GM21515 (cell line): Measurements from ENCODE around the gene ANXA2R.
"Not testable (repeated sequence)": the region's sequence is repeated elsewhere in the genome, so short reads cannot be mapped to it uniquely, and the experiment has no call there.

Source experiments
- ATAC-seq: cut with Tn5 transposase; IDR thresholded peaks from one replicate; pipeline ENCODE4 v1.9.1; 2021; ENCODE audit not compliant: unreplicated experiment

Gene ANXA2R

DNA sequence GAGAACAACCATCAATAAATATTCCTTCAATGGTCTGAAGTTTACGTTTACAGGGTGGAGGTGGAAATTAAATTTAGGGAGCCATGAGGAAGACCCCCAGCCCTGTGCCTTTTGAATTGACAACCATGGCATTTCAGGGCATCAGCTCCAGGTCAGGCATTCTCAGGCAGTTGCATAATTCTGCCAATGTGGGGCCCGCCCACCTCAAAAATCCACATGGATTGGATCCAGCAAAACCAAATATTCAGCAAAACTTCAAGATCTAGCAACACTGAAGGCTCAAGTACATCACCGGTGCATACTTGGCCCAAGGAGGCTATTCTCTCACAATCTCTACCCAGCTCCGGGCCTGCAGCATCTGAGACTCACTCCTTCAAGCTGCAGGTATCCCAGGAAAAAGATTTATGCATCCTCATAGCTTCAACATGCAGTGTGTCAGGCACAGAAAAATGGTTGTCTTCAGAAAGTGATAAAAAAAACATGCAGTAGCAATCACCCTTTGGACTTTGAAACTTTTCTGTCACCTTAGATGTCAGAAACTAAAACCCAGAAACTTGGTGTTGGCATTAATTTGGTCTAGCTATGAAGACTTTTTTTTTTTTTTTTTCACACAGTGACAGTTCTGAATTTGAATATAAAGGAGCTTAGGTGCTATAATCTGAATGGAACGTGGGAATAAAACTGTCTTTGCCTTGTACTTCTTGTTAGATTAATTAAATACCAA is 21.4 kb upstream of the ANXA2R start:
- ATAC-seq: no peak

DNA sequence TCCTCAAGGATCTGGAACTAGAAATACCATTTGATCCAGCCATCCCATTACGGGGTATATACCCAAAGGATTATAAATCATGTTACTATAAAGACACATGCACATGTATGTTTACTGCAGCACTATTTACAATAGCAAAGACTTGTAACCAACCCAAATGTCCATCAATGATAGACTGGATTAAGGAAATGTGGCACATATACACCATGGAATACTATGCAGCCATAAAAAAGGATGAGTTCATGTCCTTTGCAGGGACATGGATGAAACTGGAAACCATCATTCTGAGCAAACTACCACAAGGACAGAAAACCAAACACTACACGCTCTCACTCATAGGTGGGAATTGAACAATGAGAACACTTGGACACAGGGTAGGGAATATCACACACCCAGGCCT is 19.9 kb upstream of the ANXA2R start:
- ATAC-seq: not testable (repeated sequence)

DNA sequence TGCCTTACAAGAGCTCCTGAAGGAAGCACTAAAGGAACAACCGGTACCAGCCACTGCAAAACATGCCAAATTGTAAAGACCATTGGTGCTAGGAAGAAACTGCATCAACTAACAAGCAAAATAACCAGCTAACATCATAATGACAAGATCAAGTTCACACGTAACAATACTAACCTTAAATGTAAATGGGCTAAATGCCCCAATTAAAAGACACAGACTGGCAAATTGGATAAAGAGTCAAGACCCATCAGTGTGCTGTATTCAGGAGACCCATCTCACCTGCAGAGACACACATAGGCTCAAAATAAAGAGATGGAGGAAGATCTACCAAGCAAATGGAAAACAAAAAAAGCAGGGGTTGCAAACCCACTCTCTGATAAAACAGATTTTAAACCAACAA is 15.0 kb upstream of the ANXA2R start:
- ATAC-seq: not testable (repeated sequence)

DNA sequence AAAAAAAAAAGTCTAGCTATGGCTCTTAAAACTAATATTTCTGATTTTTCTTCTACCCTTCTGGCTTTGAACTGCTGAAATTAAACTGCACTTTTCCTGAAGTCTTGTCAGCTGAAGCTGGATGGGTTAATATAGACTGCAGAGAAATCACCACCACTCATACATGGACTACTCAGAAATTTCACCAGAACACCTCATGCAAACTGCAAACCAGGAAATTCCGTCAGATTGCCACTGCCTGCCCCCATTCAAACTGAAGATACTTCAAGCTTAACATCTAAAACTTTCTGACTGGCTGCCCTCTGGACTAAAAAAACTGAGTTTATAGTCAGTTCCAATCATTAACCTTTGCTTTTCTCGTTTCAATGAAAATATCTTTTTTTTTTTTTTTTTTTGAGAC is 11.6 kb upstream of the ANXA2R start:
- no peak for ATAC-seq

DNA sequence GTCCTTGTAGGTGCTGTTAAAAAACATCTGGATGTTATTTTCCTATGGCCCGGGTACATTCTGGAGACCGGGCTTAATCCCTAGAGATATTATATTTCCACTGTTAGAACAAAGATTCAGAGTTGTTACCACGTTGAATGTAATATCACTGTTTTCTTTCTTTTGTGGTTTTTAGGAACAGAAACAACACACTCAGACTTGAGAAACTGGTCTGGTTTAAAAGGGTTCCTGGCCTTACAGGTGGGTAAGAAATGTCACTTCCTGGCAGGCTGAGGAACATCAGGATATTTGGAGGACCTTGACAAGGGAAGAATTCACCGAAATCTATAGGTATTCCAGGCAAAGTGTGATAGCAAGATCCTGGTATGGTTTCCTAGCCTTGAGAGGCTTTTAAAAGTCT is 10.3 kb upstream of the ANXA2R start:
- no peak for ATAC-seq

DNA sequence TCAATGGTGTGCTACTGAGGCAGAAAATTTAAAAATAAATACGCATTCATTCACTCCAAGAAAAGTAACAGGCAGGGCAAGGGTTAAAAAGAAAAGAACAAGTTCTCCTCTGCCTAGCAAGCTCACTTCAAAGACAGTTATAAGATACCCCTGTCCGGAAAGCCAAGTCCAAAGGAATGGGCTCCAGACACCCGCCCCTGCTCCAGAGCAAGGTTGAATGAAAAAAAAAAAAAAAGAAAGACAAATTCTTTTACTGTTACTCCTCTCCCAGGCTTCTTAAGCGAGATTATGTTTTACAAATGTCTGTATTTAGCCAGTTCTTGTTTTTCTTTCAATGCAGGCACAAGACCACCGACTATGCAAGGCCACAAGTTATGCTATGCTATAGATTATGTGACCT is 9.1 kb upstream of the ANXA2R start:
- no peak for ATAC-seq

DNA sequence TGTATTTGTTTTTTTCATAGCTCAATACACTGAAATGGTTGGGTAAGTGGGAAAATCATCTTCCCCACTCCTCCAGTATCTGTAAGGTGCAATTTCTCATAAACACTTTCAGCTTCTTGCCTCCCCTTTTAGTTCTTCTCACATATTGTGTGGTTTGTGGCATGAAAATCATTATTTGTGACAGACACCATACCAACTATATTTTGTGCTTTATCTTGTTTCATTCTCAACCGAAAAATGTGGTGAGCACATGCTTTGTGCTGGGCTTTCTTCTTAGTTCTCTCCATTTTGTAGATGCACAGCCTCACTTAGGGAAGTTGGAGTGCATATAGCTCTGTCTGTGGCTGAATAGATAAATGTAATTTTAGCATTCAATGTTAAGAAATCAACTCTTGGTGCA is 6.4 kb upstream of the ANXA2R start:
- no peak for ATAC-seq

DNA sequence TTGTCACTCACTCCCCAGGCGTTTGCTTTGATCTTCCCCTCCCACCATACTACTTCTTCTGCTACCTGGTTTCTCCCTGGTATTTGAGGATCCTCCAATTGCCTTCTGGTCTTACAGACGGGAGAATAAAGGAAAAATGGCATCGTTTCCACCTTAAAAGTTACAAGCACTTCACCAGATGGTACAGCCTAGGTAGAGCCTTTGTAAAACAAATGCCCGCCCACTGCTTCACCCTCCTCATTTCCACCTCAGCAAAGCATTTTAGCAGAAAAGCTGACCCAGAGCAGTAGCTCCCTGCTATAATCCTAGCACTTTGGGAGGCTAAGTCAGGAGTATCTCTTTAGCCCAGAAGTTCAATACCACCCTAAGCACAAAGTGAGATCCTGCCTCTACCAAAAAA is 5.1 kb upstream of the ANXA2R start:
- ATAC-seq: no peak

DNA sequence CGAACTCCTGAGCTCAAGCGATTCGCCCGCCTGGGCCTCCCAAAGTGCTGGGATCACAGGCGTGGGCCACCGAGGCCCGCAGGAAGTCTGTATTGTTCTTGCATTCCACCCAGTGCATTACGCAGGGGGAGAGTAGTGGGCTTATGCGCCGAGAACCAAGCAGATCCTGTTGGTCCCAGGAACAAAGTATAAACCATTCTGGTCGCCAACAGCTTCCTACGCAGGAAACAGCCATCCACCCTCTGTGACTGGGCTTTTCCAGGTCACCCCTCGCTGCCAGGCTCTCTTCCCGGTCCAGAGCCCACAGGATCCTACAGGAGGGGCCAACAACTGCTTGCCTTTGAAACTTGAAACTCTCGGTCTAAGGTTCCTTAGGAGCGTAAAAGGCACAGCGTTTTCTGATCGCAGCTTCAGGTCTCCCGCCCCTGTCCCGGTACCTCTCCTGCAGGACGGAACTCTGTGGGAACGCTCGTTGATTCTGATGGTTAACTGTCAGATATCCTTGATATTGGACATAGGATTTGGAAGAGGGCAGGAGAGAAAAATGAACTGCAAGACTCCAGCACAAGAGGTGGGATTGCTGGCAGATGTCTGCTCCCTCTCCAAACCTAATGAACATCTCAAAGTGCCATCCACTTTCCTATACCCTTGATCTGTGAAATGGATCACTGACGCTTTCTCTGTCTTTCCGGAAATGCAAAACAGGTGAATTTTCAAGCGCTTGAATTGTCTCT is 4.2 kb upstream of the ANXA2R start:
- no peak for ATAC-seq

DNA sequence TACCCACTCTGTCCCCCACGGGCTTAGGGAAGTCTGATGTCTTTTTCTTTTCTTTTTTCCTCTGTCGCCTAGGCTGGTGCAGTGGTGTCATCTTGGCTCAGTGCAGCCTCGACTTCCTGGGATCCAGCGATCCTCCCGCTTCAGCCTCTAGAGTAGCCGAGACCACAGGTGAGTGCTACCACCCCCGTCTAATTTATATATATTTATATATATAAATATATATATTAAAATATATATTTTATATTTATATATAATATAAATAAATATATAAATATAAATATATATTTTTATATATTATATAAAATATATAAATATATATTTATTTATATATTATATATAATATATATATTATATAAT is 3.3 kb upstream of the ANXA2R start:
- ATAC-seq: no peak

DNA sequence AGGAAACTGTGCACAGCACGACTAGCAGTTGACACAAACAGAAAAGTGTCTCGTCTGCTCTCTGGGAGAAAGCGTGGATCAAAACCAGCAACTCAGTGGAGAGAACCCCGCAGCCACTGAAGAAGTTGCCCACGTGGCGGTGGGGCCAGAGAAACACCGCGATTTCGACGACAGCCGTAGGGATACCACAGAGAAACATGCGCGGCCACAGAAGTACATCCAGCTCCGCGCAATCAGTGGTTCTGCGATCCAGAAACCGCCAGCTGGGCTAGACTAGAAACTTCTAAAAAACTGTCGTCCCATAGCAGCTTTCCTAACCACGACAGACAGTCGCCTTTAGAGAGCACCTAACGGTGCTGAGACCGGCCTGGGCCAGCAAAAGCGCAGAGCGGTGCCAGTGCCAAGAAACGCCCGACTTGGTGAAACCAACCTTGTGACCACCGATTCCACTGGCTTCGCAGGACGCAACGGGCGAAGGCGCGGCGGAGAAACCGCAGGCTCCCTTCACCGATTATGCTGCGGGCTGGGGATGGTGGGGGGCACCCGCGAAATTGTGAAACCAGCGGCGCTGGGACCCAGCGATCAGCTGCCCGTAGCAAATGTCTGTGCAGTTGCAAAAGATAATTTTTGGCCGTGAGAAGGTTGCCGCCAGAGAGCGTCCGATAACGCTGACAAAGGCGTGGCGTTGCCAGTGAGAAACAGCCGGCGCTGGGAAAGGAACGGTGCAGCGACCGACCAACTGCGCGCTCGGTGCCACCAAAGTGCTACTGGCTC is 2.7 kb upstream of the ANXA2R start:
- peak; percentile 30 for ATAC-seq

DNA sequence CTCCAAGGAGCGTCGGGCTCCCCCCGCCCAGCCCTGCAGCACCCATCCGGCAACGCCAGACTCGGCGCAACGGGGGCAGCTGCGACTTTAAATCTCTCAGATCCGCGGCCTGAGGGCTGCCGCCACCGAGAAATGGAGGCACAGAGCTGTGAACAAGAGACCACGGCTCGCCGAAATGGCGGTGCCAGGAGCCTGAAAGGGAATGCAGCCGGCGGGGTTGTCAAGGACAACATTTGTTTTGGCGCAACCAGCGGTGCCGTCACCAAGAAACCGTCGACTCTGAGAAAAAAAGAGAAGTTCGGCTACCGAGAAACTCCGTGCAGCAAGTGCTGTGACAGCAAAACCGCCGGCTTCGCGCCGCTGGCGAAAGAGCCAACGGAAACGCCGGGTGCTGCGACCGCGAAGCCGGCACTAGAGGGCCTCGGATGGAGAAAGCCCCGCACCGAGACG is 2.1 kb upstream of the ANXA2R start:
- peak; percentile 26 for ATAC-seq

DNA sequence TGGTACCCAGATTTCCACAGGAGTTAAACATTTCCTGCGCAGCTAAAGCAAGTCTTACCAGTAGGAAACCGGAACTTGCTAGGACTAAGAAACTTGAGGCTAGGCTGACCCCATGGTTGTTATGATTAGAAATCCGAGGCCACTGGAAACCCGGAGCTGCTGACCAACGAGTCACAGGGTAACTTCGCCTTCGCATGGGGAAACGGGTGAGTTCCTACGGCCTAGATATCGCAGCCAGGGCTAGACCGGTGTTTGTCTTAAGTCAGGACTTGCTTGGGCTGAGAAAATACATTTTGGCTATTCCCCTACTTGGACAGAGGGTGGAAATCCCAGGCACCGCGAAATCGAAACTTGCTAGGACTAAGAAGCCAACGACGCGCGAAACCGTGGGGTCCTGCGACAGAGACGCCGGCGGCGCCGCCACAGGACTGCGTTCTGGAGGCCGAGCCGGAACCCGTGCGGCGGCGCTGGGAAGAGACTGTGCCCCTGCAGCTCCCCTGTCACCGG is 1.6 kb upstream of the ANXA2R start:
- ATAC-seq: peak; percentile 19

DNA sequence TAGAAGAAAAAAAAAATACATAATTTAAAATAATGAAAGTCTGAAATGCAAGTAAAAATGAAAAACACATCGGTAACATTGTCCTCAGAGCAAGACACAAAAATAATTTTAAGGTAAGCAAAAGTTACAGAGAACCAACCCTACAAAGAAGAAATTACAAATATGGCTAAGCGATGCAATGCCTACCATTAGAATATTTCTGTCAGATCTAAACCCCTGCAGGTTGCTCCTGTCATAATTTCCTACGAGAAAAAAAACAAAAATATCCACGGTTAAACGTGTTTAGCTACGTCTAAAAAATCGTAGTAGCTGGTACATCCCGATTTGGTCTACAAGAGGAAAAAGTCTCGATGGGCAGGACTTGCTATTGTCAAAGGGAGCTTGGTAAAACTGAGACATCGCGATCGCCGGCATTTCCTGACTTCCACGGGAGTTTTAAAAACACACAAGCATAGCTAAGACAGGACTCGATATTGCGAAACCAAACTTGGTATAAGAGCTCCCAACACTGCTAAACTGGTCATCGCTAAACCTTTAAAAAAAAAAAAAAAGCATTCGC is 1.1 kb upstream of the ANXA2R start:
- no peak for ATAC-seq

DNA sequence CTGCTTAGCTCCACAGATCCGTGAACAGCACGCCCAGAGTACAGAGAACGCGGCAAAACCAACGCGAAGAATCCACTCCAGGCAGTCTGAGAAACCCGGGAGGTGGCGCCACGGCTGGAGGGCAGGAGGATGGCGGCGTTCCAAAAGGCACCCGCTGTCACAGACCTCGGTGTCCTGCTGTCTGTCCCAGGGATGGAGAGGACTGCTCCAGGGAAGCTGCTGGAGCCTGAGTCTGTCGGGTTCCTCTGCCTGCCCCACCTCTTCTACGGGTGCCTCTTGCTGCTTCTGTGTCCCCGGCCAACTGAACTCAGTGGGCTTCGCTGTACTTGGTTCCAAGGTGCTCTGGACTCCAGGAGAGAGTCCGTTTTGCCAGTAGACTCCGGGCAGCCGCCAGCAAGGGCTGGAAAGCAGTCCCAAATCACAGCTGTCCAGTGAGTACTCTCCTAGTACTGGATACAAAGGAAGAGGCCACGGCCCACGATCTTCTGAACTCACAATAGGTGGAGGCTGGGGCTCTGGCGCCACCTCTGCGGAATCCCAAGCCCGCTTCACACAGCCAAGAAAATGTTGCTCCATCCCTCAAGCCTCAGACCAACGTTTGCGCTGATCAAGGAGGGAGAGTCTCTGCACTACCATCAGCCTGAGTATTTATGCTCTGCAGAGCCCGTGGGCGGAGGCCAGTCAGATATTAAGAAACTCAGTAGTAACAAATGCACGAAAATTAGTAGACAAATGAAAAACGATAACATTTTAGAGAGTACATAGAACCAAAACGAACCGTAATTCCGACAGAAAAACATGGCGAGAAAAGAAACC is 440 bp downstream of the ANXA2R start:
- no peak for ATAC-seq

DNA sequence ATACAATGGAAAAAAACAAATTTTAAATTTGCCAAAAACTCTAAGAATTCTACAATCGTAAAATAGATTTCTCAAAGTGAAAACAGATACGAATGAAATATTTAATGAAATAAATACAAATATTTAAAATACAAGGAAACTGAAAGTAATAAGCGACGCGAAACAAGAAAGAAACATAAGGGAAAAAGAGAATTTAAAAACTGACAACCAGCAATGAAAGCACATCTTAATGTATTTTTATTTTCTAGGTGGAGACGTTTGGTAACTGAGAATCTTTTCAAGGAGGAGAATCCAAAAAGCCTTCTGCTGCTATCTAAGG is 1.0 kb downstream of the ANXA2R start:
- no peak for ATAC-seq

DNA sequence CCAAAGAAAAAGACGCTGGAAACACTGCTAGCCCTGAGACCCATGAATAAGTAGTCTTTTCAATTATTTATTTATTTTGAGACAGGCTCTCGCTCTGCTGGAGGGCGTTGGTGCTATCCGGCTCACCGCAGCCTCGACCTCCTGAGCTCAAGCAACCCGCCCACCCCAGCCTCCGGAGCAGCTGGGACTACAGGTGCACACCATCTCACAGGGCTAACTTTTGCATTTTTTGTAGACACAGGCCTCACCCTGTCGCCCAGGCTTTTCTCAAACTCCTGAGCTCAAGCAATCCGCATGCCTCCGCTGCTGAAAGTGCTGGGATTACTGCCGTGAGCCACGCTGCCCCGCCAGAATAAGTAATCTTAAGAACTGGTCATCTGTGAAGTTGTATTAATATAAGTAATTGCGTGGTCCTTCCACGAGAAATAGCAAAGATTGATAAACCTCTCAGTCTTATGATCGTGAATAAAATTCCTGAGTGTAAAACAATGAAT is 1.6 kb downstream of the ANXA2R start:
- no peak for ATAC-seq

DNA sequence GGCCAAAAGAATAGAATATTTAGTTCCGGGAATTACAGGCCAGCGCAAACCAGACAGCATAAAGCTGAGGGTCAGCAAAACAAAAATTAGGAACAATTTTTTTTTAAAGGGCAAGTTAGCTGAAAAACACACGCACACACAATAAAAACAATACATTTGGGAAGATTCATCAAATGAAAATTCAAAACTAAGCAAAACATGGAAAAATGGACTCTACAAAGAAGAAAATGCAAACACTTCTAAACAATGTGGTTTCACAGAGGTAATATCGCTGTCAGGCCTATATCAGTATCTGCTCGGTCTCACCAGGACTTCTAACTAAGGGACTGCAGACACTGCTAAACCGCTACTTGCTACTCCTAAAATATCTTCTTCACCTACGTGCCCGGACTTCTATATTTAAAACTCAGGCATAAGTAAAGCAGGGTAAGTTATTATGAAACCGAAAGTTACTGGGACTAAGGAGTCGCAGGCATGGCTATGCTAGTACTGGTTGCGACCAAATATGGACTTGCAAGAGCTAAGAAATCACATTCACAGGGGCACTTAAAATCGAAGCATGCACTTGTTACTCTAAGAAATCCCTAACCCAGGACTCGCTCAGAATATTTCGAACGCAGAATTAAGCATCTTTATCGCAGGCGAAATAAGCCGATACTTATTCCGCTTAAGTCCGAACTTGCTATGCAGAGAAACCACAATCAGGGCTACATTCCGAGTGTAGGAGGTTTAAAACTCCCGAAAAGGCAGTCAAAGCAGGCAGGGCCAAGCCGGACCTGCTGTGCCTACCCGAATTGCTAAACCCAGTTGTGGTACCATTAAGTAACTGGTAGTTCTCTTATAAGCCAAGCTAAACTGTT is 2.3 kb downstream of the ANXA2R start:
- ATAC-seq: no peak

DNA sequence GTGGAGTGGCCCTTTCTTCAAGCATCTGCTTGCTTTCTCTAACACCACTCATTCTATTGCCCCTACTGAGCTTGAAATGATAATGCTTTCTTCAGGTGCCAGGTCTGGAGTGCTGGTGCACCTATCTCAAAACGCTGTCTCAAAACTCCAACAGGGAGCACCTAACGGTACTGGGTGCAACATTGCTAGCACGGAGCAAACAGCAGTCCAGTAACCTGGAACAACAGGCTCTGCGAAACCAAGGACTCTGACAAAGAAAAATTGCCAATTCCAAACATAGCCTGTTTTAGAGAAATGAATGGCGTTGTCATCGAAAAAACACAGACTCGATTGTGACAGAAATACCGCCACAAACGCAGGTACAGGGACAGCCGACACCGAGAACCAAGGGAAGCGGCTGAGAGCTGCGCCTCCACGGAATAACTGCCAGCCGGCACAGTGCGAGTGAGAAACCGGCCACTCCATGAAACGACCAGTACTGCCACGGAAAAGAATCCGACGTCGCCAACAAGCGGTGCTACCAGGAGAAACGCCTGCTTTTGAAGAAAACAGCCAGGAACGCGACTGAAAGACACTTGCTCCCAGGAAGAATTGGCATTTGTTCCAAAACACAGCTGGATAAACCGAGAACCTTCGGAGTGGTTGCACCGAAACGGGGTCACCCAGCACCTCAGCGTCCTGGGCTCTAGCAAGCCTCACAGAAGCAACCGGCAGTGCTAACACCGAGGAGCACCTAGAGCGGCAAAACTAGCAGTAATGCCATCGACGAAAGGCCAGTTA is 3.1 kb downstream of the ANXA2R start:
- no peak for ATAC-seq
